GM12891 (cell line): Measurements from ENCODE around the gene TXNRD1.
"Not testable (repeated sequence)": the region's sequence is repeated elsewhere in the genome, so short reads cannot be mapped to it uniquely, and the experiment has no call there.

Experiments used
- PAX5 ChIP-seq: IDR thresholded peaks from 2 replicates; pipeline ENCODE4 v1.6.1; 2011; ENCODE audit warnings: low read length, moderate library complexity, mild to moderate bottlenecking; ENCODE audit not compliant: insufficient read depth, severe bottlenecking
- POLR2A ChIP-seq: IDR thresholded peaks from 2 replicates; pipeline ENCODE4 v1.6.1; 2011; ENCODE audit warnings: low read depth, low read length, control low read depth
- POLR2AphosphoS5 ChIP-seq: IDR thresholded peaks from 2 replicates; pipeline ENCODE4 v1.6.1; 2011; ENCODE audit warnings: low read depth, low read length, control low read depth
- POU2F2 ChIP-seq: IDR thresholded peaks from 2 replicates; pipeline ENCODE4 v1.6.1; 2011; ENCODE audit warnings: low read depth, mild to moderate bottlenecking, control low read depth, low read length, moderate library complexity
- TAF1 ChIP-seq: IDR thresholded peaks from 2 replicates; pipeline ENCODE4 v1.6.1; 2011; ENCODE audit warnings: low read depth, low read length, control low read depth

DNA sequence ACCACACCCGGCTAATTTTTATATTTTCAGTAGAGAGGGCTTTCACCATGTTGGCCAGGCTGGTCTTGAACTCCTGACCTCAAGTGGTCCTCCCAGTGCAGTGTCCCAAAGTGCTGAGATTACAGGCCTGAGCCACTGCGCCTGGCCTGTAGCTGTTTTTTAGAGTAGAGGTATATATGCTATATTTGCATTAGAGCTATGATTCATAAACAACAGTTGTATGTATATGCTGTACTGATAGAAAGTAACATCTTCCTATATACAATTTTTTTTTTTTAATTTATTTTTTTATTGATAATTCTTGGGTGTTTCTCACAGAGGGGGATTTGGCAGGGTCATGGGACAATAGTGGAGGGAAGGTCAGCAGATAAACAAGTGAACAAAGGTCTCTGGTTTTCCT is 107.0 kb downstream of the TXNRD1 start:
- not testable (repeated sequence) for TF ChIP-seq POLR2A, TAF1, POLR2AphosphoS5, POU2F2, PAX5
